ENCODE measurements around the gene VANGL1.

The VANGL1 gene

DNA sequence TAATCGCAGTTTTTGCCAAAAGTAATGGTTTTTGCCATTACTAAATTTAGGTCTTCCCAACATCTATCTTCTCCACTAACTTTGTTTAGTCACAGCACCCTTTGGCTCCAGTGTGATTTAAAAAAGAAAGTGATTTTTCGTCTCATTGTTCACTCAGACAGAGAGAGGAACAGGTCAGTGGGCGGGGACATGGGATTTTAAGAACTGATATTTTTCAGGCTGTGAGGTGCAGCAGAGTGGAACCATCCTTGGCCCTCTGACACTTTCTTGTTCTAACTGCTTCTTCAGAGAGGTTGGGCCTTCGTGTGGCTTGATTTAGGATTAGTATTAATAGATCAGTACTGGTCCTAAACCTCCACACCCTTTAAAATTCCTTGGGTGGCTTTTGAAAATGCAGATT is 88.0 kb downstream of the VANGL1 start:
- in situ Hi-C loops (cut with MboI; ENCODE audit: low sequenced_read_pairs): no loop called here

- in situ Hi-C loops (cut with MboI; ENCODE audit: low sequenced_read_pairs): no loop called here
Observed at GRCh38 chr1:115732316-115732715, 90.5 kb downstream of the VANGL1 start.

DNA sequence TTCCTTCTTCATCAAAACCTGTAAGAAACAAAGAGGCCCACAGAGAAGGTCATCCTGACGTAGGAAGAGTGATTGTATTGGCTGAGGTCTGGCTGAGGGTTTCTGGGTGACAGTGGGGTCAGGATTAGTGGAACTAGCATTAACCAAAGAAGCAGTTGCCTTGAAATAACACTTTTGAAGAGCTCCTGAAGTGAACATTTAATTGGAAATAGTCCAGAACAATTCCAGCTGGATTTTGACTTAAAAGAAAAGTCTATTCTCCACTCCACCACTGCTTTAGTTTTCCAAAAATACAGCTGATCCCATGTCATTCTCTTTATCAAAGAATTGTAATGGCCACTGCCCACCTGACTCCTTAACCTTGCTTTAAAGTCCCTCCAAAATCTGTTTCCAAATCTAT is 99.0 kb downstream of the VANGL1 start:
- in situ Hi-C loops (cut with MboI; ENCODE audit: low sequenced_read_pairs): no loop called here

DNA sequence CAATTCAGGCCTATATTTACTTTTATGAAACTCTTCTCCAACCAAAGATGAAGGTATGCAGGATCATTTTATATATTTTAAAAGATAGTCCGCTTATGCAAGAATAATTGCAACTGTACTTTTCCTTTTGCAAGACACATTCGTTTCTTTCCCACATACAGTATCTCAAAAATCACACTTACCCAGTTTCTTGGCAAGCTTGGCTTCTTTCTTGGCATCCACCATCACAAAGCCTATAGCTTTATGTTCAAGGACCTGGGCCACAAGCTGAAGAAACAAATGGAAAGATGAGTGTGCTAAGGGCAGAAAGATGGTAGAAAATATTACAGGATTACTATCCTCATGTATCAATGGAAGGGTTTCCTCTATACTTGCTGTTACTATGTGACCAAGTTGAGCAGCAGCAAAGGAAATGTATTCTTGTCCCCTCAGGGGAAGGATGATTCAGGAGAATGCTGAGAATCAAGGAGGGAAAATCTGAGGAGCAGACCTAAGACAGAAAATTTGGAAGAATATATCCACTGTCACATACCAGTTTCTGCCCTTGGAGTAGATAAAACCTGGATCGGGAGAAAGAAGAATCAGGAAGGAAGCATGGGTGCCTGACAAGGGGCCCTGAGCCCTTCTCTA is 103.0 kb downstream of the VANGL1 start:
- in situ Hi-C loops (cut with MboI; ENCODE audit: low sequenced_read_pairs): no loop called here

DNA sequence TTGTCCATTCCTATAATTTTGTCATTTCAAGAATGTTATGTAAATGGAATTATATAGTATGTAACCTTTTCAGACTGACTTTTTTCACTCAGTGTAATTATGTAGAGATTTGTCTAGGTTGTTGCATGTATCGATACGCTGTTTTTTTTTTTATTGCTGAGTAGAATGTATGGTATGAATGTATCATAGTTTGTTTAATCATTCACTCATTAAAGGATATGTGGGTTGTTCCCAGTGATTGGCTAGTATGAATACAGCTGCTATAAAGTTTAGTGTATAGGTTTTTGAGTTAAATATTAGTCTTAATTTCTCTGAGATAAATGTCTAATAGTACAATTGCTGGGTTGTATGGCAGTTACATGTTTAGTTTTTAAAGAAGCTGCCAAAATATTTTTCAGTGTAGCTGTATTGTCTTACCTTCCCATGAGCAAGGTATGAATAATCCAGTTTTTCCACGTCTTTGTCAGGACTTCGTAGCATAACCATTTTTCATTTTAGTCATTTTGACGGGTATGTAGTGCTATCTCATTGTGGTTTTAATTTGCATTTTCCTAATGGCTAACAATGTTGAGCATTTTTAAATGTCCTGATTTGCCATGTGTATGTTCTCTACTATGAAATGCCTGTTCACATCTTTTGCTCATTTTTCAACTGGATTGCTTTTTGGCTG is 104.4 kb downstream of the VANGL1 start:
- in situ Hi-C loops (cut with MboI; ENCODE audit: low sequenced_read_pairs): no loop called here
